GM19351 (cell line): ENCODE measurements around the gene RAD51D.
"Not testable (repeated sequence)": the region's sequence is repeated elsewhere in the genome, so short reads cannot be mapped to it uniquely, and the experiment has no call there.

Experiments
- ATAC-seq: cut with Tn5 transposase; IDR thresholded peaks from one replicate; pipeline ENCODE4 v1.9.1; 2021; ENCODE audit warnings: mild to moderate bottlenecking, moderate library complexity; ENCODE audit not compliant: unreplicated experiment

The RAD51D gene

DNA sequence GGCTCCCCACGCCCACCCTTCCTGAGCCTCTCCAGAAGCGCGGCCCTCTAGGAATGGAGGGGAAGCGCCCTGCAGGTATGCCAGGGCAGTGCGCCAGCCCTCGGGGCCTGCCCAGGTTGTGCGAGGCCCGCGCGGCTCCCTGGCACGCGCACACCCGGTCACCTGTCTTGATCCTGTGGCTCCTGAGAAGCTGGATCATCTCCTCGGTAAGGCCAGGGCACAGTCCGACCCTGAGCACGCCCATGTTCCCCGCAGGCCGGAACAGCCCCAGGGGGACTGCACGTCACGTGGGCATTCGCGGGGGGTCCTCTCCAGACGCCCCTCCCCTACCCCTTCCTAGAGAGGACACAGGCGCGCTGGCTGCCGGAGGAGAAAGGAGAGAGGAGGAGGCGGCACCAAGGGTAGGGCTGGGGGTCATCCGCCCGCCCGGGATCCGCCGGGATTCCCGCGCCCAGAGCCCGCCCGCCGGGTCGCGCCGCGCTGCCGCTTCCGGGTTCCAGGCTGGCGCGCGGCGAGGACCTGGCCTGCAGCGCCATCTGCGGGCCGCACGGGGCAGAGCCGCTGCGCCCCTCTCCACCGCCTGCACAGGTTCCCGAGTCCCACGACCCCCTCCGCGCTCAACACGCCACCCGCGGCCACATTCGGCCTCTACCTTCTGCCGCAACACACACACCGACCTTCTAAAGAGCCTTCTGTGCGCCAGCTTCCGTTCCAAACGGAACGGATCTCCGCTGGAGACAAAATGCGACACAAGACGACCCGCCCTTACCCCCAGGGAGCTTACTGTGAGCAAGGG lies at the start of gene RAD51D:
RAD51D (minus strand) TSS at position 491 of the 796 bp plus-strand sequence; CDS start at position 244, 247 bp downstream.
- peak; percentile 77 for ATAC-seq

DNA sequence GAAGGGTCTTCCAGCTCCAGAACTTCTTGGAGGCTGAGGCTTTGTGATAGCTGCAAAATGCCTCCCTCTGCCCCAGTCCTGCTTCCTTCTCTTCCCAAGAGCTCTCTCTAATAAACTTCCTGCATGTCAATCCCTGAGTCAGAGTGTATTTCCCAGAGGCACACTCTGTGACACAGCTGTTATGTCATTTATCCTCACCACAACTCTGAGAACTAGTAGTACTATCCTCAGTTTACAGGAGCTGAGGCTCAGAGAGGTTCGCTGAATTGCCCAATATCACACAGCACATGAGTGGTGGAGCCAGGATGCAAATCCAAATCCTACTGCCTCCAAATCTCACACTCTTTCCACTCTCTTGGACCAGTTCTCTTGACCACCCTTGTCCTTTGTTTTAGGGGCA lies 48.0 kb upstream of the RAD51D start:
- ATAC-seq, result no peak

GRCh38 chr17:35167046-35167445 lies 47.4 kb upstream of the RAD51D start:
- ATAC-seq, result no peak

DNA sequence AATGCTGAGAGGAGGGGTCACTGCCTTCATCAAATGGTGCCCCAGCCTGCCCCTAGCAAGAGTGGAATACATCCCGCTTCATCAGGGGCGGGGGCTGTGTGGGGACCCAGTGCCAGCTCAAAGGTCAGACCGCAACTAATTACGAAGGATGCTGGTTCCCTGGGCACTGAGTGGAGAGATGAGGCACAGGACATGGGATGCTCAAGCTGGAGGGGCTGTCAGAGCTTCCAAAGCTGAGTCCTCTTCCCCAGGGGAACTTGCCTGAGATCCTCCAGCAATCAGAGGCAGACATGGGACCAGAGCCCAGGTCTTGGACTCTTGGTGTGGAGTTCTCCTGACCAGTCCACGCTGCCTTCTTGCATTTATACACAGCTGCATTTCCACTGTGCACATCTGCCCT lies 46.9 kb upstream of the RAD51D start:
- ATAC-seq, result no peak

GRCh38 chr17:35164716-35165115 lies 45.1 kb upstream of the RAD51D start:
- ATAC-seq, result no peak

GRCh38 chr17:35163886-35164285 lies 44.2 kb upstream of the RAD51D start:
- ATAC-seq, result no peak

DNA sequence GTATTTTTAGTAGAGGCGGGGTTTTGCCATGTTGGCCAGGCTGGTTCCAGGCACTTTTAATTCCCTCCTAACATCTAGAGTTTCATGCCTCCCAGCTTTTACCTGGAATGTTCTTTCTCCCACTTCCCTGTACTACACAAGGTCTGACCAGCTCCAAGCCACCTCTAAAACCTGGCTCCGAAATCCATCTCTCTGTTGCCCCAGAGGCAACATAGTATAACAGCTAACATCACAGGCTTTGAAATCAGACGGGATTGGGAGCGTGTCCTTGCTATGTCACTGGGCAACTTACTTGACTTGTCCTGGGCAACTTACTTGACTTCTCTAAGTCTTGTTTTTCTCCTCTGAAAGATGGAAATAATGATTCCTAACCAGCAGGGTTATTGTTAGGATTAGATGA lies 43.1 kb upstream of the RAD51D start:
- no peak for ATAC-seq

GRCh38 chr17:35161281-35161761 lies 41.7 kb upstream of the RAD51D start:
- ATAC-seq, result no peak

- ATAC-seq, result no peak
Measured at GRCh38 chr17:35160354-35161201, 40.9 kb upstream of the RAD51D start.

GRCh38 chr17:35159940-35160339 lies 40.3 kb upstream of the RAD51D start:
- ATAC-seq, result no peak

DNA sequence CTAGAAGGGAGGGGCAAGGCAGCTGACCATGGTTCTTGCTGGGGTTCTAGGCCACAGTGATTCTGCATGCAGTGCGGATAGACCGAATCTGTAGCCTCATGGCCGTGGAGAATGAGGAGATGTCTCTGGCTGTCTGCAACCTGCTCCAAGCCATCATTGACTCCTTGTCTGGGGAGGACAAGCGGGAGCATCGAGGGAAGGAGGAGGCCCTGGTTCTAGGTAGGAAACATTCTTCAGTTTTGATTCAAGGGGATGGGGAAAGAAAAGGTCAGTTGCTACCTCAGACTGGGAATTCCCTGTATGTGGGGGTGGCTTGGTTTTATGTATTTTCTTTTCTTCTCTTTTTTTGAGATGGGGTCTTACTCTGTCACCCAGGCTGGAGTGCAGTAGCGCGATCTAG lies 35.6 kb upstream of the RAD51D start:
- ATAC-seq, result no peak

- no peak for ATAC-seq
Measured at GRCh38 chr17:35154196-35155165, 34.8 kb upstream of the RAD51D start.

DNA sequence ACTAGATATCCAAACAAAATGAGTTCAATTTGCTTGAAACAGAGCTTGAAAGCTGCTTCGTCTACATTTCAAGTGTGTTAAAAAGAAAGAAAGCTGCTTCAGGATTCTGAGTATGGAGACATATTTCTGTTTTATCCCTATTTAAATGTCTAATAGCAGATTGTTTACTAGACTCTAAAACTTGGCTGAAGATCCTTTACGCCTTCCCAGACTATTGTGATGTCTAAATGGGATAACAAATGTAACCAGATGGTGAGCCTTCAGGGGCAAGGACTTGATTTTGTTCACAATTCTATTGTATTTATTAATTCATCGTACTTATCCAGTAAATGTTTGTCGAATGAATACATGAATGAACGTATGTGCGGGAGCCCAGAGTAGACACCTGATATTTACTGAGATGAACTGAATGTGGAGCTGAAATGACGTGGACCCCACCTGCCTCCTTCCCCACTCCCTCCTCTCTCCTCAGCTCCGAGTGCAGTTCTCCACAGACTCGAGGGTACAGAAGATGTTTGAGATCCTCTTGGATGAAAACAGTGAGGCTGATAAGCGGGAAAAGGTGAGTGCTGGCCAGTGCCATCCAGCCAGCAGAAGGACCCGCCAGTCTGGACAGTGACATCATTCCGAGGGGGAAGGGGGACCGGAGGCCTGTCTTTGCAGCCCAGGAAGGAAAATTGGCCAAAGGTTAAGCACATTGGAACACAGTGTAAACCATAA lies 32.9 kb upstream of the RAD51D start:
- ATAC-seq, result no peak

DNA sequence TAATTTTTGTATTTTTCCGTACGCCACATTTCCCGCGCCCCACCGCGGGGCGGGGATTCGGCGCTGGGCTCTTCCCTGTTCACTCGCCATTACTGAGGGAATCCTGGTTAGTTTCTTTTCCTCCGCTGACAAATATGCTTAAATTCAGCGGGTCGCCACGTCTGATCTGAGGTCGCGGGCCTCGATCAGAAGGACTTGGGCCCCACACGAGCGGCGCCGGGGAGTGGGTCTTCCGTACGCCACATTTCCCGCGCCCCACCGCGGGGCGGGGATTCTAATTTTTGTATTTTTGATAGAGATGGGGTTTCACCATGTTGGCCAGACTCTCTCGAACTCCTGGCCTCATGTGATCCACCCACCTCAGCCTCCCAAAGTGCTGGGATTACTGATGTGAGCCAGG lies 31.4 kb upstream of the RAD51D start:
- not testable (repeated sequence) for ATAC-seq

- ATAC-seq, result no peak
Measured at GRCh38 chr17:35149941-35150340, 30.3 kb upstream of the RAD51D start.

GRCh38 chr17:35148144-35148543 lies 28.5 kb upstream of the RAD51D start:
- no peak for ATAC-seq

- ATAC-seq, result no peak
Measured at GRCh38 chr17:35147375-35147905, 27.8 kb upstream of the RAD51D start, which contains the start of gene UNC45B. Gene UNC45B (plus strand): TSS chr17:35147817. CDS start chr17:35148264, 447 bp downstream.

DNA sequence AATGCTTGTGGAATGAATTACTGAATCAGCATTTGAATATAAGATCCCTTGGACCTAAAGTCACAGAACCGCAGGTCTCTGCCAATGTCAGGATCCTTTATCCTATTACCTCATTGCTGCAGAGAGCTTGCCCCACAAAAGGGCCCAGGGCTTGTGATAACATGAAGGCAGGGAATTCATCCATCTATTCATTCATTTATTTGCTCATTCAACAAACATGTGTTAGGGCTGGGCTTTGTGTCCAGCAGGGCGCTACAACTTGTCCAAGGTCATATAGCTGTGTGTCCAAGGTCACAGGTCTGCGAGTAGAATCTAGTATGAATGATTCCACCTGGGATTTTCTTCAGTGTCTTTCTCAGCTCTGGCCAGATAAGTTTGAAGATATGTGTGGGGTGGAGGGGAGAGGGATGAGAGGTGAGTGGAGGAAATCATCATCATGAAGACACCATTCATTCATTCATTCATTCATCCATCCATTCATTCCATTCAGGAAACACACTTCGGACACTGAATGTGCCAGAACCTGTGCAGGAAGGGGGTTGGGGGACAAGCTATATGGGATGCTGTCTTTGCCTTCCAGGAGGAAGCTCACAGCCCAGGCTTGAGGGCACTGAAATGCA lies 26.7 kb upstream of the RAD51D start:
- no peak for ATAC-seq

DNA sequence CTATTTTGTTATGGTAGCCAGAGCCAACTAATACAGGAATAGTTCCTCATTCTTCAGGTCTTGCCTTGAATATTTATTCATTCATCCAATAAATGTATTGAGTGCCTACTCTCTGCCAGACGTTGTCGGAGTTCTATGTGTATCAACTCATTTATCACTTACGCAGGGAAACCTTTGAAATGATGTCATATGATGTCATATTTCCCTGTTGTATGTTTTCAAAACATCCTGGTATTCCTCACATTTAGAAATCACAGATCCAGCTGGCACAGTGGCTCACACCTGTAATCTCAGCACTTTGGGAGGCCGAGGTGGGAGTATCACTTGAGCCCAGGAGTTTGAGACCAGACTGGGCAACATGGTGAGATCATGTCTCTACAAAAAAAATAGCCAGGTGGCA lies 25.2 kb upstream of the RAD51D start:
- ATAC-seq, result no peak
